T1000 (cell line): ENCODE measurements around the gene GRIK2.

Source experiments
- DNase-seq: peaks from one replicate; lab custom pipeline; 2025; ENCODE audit warnings: mixed read lengths; lab: John Stamatoyannopoulos, UW

Gene GRIK2

GRCh38 chr6:101779051-101779844 is 385.7 kb downstream of the GRIK2 start:
- no peak for DNase-seq

- DNase-seq = no peak
These were observed 389.8 kb downstream of the GRIK2 start for GRCh38 chr6:101783287-101783686.

GRCh38 chr6:101784094-101784493 is 390.6 kb downstream of the GRIK2 start:
- DNase-seq = no peak

GRCh38 chr6:101799531-101799930 is 406.0 kb downstream of the GRIK2 start:
- DNase-seq = no peak

GRCh38 chr6:101800598-101800997 is 407.1 kb downstream of the GRIK2 start:
- DNase-seq = no peak

- DNase-seq = no peak
These were observed 409.6 kb downstream of the GRIK2 start for GRCh38 chr6:101803136-101803535.

GRCh38 chr6:101806241-101806640 is 412.7 kb downstream of the GRIK2 start:
- no peak for DNase-seq

- DNase-seq = no peak
These were observed 417.6 kb downstream of the GRIK2 start for GRCh38 chr6:101811108-101811507.

- no peak for DNase-seq
These were observed 423.2 kb downstream of the GRIK2 start for GRCh38 chr6:101816716-101817115.

- no peak for DNase-seq
These were observed 424.5 kb downstream of the GRIK2 start for GRCh38 chr6:101818051-101818450.

- DNase-seq = no peak
These were observed 431.2 kb downstream of the GRIK2 start for GRCh38 chr6:101824551-101825345.

GRCh38 chr6:101826269-101826668 is 432.8 kb downstream of the GRIK2 start:
- DNase-seq = no peak

- no peak for DNase-seq
These were observed 433.2 kb downstream of the GRIK2 start for GRCh38 chr6:101826678-101827077.

- DNase-seq = no peak
These were observed 437.1 kb downstream of the GRIK2 start for GRCh38 chr6:101830501-101831031.

GRCh38 chr6:101832371-101832770 is 438.9 kb downstream of the GRIK2 start:
- no peak for DNase-seq

GRCh38 chr6:101840100-101840499 is 446.6 kb downstream of the GRIK2 start:
- no peak for DNase-seq

- DNase-seq = no peak
These were observed 451.7 kb downstream of the GRIK2 start for GRCh38 chr6:101845172-101845571.

- no peak for DNase-seq
These were observed 452.1 kb downstream of the GRIK2 start for GRCh38 chr6:101845621-101846020.

GRCh38 chr6:101847690-101848089 is 454.2 kb downstream of the GRIK2 start:
- no peak for DNase-seq

- no peak for DNase-seq
These were observed 458.4 kb downstream of the GRIK2 start for GRCh38 chr6:101851911-101852310.

GRCh38 chr6:101853231-101854085 is 459.9 kb downstream of the GRIK2 start:
- no peak for DNase-seq

GRCh38 chr6:101876431-101876830 is 482.9 kb downstream of the GRIK2 start:
- DNase-seq = no peak
